Measurements from ENCODE around the gene HIVEP2. TPM values are rescaled to one million over a fixed set of nuclear protein-coding genes. Genes with fewer than 3 reads are reported as not detected.

HIVEP2 gene
- total RNA-seq, 1 experiment from 2014 or later, result 8.3 TPM

DNA sequence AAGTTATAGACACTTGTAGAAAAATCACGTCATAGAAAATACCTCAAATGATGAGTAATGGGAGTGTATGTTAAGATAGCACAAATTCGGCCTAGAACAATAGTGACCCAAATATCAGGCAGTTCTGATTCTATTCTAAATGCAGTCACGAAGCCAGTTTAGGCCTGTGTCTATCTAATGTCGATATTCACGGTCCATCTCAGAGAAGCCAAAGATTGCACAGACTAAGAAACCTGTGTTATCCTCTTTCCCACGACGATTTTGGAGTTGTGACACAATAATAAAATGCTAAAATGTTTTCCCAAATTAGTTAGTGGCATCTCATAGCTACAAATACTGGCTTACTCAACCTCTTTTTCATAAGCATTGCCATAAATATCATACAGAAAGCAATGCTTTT, 4.0 kb downstream of the HIVEP2 start:
- no peaks in the 10 kb centered on the region for H3K27me3 ChIP-seq (replicated peaks)
- H3K36me3 ChIP-seq, result peaks cover 8% of the 10 kb centered on the region
- H3K4me1 ChIP-seq (replicated peaks), result peaks cover 24% of the 10 kb centered on the region
- no peak overlapping the region for H3K27ac ChIP-seq
- H3K9me3 ChIP-seq (replicated peaks), result 0 out of 2 replicates have a peak, but pooled peaks cover 3% of the 10 kb centered on the region
- DNase-seq (ENCODE audit: low read depth in 1 of 2, low spot score in 2 of 2), result no peak
- H3K4me3 ChIP-seq, result no peak overlapping the region

DNA sequence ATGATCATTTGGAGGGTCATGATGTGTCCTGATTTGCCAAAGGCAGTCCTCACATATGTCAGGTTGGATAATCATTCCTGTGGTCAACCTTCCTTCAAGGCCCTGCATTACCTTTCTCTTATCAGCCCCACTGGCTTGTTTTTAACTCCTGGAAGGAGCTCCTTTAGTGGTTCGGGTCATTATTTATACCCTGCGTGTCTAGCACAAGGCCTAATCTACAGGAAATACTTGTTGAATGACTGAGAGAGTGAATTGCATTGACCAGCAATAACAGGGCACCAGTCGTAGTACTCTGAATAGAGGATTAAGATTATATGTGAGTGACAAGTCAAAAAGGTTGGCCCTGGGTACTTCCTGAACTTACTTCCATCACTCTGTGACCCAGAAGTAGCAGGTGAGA, 4.5 kb downstream of the HIVEP2 start:
- Histone ChIP-seq H3K4me3 (no peak overlapping the region), H3K9me3 (replicated peaks) (0 out of 2 replicates have a peak, but pooled peaks cover 2% of the 10 kb centered on the region), H3K36me3 (peaks cover 3% of the 10 kb centered on the region), H3K27ac (no peak overlapping the region), H3K4me1 (replicated peaks) (peaks cover 24% of the 10 kb centered on the region), H3K27me3 (replicated peaks) (no peaks in the 10 kb centered on the region)
- peak in 1 of 2 experiments; percentile 6 for DNase-seq (ENCODE audit: low read depth in 1 of 2, low spot score in 2 of 2)

DNA sequence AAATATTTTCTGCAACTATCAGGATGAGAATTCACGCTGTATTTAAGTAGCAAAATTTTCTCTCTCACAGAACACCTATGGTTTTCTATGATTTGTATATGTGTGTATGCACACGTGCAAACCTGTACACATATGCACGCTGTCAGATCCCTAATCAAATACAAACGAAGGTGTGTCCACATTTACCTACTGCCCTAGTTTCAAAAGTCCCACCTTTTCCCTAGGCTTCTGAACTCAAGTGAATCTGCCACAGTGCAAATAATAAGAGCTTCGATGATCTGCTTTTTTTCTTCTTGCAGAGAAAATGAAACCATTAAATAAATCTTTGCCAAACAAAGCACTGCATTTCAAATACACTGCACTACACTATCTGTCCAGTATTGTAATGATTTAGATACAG, 6.5 kb downstream of the HIVEP2 start:
- Histone ChIP-seq H3K4me1 (replicated peaks) (peaks cover 18% of the 10 kb centered on the region), H3K27me3 (replicated peaks) (no peaks in the 10 kb centered on the region), H3K4me3 (no peak overlapping the region), H3K36me3 (no peaks in the 10 kb centered on the region), H3K9me3 (replicated peaks) (no peaks in the 10 kb centered on the region), H3K27ac (no peak overlapping the region)
- no peak for DNase-seq (ENCODE audit: low read depth in 1 of 2, low spot score in 2 of 2)

DNA sequence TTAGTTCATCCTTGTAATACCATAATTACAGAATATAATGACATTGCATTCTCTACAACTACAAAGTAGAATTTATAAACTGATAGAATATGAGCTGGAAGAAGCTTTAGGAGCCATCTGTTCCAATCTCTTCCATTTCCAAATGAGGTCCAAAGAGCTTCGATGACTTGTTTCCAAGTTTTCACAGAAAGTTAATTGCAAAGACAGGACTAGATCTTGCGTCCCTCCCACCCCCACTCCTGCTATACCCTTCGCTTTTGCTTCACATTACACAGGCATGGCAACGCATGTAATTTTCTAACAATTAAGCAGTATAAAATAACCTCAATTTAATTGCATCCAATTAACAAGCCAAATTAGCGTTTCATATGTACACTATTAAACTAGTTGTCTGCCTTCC, 7.0 kb downstream of the HIVEP2 start:
- Histone ChIP-seq H3K36me3 (no peaks in the 10 kb centered on the region), H3K4me3 (no peak overlapping the region), H3K9me3 (replicated peaks) (no peaks in the 10 kb centered on the region), H3K27me3 (replicated peaks) (no peaks in the 10 kb centered on the region), H3K4me1 (replicated peaks) (peaks cover 13% of the 10 kb centered on the region), H3K27ac (no peak overlapping the region)
- no peak for DNase-seq (ENCODE audit: low read depth in 1 of 2, low spot score in 2 of 2)

DNA sequence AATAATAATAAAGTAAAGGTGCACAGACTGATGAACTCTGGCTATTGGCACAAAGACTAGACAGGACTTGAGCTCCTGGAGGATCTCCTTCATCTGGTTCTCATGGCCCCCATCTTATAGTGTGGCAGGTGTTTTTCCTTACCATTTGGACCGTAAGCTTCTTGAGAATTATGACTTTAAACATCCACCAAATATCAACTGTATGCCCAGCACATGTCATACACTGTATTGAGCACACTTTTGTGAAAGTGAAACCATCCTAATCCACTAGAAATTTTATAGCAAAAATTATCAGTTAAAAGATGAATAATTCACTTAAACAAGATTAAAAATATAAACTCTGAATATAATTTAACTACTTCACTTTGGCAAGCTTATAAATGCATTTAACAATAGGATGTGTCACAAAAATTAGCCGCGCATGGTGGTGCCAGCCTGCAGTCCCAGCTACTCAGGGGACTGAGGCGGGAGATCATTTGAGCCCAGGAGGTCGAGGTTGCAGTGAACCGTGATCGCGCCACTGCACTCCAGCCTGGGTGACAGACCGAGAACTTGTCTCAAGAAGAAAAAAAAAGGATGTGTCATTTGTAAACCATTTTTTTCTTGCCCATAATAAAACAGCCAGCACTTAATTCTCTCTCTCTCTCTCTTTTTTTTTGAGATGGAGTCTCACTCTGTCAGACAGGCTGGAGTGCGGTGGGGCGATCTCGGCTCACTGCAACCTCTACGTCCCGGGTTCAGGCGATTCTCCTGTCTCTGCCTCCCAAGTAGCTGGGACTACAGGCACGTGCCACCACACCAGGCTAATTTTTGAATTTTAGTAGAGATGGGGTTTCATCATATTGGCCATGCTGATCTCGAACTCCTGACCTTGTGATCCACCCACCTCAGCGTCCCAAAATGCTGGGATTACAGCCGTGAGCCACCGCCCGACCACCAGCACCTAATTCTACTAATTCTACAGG, 9.1 kb downstream of the HIVEP2 start:
- Histone ChIP-seq H3K27ac (no peak overlapping the region), H3K36me3 (no peaks in the 10 kb centered on the region), H3K4me1 (replicated peaks) (peaks cover 6% of the 10 kb centered on the region)

DNA sequence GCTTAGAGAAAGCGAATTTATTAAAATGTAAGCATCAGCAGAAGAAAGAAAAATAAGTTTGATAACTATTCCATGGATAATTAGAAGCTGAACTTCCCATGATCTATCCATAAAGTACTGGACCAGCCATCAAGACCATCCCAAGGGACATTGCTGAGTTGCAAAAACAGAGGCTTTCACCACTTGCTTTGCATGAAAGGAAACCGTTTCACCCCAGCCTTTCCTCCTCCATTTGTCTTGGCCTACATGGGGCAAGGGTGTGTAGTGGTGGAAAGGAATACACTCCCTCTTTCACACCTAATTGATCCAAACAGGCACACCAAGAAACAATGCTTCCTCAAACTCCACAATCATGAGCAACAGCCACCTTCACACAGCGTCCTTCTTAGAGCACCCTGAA, 10.4 kb downstream of the HIVEP2 start:
- no peaks in the 10 kb centered on the region for H3K36me3 ChIP-seq
- H3K4me3 ChIP-seq, result no peak overlapping the region
- no peaks in the 10 kb centered on the region for H3K9me3 ChIP-seq (replicated peaks)
- H3K27me3 ChIP-seq (replicated peaks), result no peaks in the 10 kb centered on the region
- DNase-seq (ENCODE audit: low read depth in 1 of 2, low spot score in 2 of 2), result no peak
- no peaks in the 10 kb centered on the region for H3K4me1 ChIP-seq (replicated peaks)
- no peak overlapping the region for H3K27ac ChIP-seq

More for the DNA sequence above, 9.1 kb downstream of the HIVEP2 start:
- no peak for DNase-seq (ENCODE audit: low read depth in 1 of 2, low spot score in 2 of 2)
- Histone ChIP-seq H3K4me3 (no peak overlapping the region), H3K9me3 (replicated peaks) (no peaks in the 10 kb centered on the region), H3K27me3 (replicated peaks) (no peaks in the 10 kb centered on the region)

DNA sequence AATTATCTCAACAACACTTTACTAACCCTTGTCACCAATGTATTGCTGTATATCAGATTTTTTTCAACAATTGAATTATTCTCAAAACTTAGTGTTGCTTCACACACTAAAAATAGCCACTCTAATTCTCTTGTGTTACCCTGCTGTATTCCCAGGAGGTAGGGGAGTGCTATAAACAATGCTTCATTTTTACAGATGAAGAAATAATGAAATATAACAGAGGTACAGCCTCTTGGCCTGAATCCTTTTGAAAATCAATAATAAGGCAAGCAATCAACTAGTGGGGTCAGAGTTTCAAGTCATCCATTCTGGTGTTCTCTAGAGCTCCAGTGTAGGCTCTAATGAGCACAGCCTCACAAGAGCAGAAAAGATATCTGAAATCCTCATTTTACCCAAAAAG, 10.9 kb downstream of the HIVEP2 start:
- H3K27ac ChIP-seq, result no peak overlapping the region
- DNase-seq (ENCODE audit: low read depth in 1 of 2, low spot score in 2 of 2), result no peak
- H3K4me1 ChIP-seq (replicated peaks), result no peaks in the 10 kb centered on the region
- no peaks in the 10 kb centered on the region for H3K36me3 ChIP-seq
- H3K9me3 ChIP-seq (replicated peaks), result no peaks in the 10 kb centered on the region
- no peak overlapping the region for H3K4me3 ChIP-seq
- H3K27me3 ChIP-seq (replicated peaks), result no peaks in the 10 kb centered on the region

DNA sequence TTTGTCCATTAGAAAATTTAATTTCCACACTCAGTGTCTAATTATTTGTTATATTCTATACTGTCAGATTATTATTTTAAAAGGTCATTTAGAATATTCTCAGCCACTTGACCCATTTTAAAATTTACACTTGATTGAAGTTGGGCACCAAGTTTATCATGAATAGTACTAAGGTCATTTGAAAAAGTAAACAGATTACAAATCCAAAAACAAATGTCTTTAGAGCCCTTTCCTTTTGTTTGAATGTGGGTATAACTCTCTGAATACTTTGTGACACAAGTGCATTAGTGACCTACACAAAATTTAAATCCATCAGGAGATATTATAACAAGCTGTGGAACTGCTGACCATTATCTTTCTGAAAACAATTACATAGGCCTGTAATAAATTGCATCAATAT, 11.3 kb downstream of the HIVEP2 start:
- H3K9me3 ChIP-seq (replicated peaks), result no peaks in the 10 kb centered on the region
- DNase-seq (ENCODE audit: low read depth in 1 of 2, low spot score in 2 of 2), result no peak
- H3K36me3 ChIP-seq, result no peaks in the 10 kb centered on the region
- H3K4me3 ChIP-seq, result no peak overlapping the region
- H3K27me3 ChIP-seq (replicated peaks), result no peaks in the 10 kb centered on the region
- H3K27ac ChIP-seq, result no peak overlapping the region
- no peaks in the 10 kb centered on the region for H3K4me1 ChIP-seq (replicated peaks)

DNA sequence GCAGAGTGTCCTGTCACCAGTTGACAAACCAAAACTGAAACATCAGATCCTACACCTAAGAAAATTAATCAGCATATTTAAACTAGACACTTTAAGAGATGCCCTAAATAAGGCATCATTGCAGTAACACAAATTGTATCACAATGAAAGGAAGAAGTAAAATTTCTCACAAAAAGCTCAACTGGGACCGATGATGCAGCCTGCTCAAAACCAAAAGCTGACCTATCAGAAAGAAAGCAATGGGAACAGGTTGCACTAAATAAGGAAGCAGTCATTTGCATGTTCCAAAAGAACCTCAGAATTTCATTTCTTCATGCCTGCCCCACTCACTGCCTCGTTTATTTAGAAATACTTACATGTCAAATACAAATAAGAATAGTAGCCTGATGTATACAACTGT, 12.1 kb downstream of the HIVEP2 start:
- H3K9me3 ChIP-seq (replicated peaks), result no peaks in the 10 kb centered on the region
- H3K27ac ChIP-seq, result no peak overlapping the region
- H3K36me3 ChIP-seq, result no peaks in the 10 kb centered on the region
- peaks cover 5% of the 10 kb centered on the region for H3K4me1 ChIP-seq (replicated peaks)
- H3K4me3 ChIP-seq, result no peak overlapping the region
- no peaks in the 10 kb centered on the region for H3K27me3 ChIP-seq (replicated peaks)
- no peak for DNase-seq (ENCODE audit: low read depth in 1 of 2, low spot score in 2 of 2)

DNA sequence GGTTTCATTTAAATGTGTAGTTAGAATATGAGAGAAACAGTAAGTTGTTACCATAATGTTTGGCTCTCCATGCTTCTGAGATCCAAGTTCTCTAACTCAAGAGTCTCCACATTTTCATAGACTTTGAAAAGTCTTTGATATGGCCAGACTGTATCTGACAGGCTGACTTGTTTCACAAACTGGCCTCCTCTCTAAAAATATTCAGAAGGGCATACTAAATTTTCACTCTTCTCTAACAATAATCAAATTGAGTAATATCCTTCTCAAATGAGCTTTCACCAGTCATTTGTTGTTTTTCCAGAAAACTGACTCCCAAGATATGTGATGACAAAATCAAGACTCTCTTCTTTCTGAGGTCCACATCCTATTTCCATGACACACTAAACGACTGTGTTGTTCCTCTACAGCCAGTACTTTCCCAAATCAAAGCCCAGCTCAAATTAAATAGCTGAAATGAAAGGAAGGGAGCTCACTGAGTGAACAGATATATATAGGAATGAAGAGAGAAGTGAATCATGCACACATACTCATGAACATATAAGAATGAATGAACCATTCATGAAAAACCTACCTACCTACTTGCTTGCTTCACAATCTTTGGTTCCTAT, 15.1 kb downstream of the HIVEP2 start:
- no peaks in the 10 kb centered on the region for H3K9me3 ChIP-seq (replicated peaks)
- peaks cover 2% of the 10 kb centered on the region; the same call in 1 of the 2 replicates for H3K36me3 ChIP-seq
- H3K4me3 ChIP-seq, result no peak overlapping the region
- H3K4me1 ChIP-seq (replicated peaks), result peaks cover 24% of the 10 kb centered on the region
- DNase-seq (ENCODE audit: low read depth in 1 of 2, low spot score in 2 of 2), result no peak
- no peak overlapping the region for H3K27ac ChIP-seq
- H3K27me3 ChIP-seq (replicated peaks), result no peaks in the 10 kb centered on the region

DNA sequence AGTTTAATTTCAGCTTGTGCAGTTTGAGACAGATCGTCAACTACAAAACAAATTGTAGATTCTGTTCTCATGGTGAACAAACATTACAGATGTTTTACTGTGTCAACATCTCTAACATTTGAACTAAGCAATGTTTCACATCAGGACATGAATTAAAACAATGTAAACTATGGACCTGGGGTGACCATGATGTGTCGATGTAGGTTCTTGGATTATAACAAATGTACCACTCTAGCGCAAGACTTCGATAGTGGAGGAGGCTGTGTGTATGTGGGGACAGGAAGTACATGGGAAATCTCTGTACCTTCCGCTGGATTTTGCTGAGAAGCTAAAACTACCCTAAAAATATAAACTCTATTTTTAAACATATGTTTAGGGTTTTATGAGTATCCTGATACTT, 17.1 kb downstream of the HIVEP2 start:
- peak overlapping the region; percentile 95; the same call in 1 of the 2 replicates for H3K27ac ChIP-seq
- no peaks in the 10 kb centered on the region for H3K9me3 ChIP-seq (replicated peaks)
- DNase-seq (ENCODE audit: low read depth in 1 of 2, low spot score in 2 of 2), result peak in 1 of 2 experiments; percentile 18
- no peaks in the 10 kb centered on the region for H3K27me3 ChIP-seq (replicated peaks)
- peaks cover 2% of the 10 kb centered on the region; the same call in 1 of the 2 replicates for H3K36me3 ChIP-seq
- no peak overlapping the region for H3K4me3 ChIP-seq
- H3K4me1 ChIP-seq (replicated peaks), result peaks cover 24% of the 10 kb centered on the region

DNA sequence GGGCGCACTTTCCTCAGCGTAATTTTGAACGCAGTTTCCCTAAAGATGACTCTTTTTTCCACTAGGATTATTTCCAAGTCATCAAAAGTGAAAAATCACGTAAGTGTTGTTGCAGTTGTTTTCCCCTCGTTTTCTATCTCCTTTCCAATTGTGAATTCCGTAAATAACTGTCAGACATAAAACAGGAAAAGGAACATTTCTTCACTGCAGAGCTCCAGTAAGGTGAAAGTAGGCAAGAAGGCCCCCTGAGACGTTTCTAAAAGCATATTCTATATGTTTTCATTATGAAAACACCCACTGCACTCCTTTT, 17.8 kb downstream of the HIVEP2 start:
- peaks cover 24% of the 10 kb centered on the region for H3K4me1 ChIP-seq (replicated peaks)
- DNase-seq (ENCODE audit: low read depth in 1 of 2, low spot score in 2 of 2), result no peak

DNA sequence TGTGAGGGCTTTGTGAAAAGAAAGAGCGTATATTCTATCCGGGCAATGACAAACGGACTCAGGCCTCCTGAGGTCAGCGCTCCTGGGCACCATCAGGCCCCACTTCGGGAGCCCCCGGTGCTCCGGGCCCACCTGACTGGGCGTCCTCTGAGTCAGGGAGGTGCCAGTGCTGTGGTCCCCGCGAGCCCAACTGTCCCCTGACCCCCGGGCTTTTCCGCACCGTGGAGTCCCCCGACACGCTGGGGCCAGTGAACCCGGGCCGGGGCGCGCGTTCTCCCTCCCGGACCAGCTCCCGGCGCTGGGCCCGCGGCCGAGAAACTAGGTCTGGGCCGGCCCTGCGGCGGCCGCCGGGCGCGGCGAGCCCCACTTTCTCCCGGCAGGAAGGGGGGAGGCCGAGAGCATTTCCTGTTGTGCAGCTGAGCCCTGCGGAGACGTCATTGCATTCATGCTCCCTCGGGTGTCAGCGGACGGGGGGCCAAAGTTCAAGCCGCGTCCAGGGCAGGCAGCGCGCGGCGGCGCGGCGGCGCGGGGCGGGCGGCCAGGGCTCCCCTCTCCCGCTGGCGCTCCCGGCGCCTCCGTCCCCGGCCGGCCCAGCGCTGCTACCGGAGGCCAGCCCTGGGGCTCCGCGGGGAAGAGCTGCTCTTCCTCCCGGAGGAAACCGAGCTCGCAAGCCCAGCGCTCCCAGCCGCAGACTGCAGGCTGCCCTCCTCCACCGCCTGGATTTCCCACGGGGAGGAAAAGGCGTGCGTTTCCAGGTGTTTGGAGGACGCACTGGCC, 18.3 kb downstream of the HIVEP2 start:
- peak; percentile 79 to 80 for DNase-seq (ENCODE audit: low read depth in 1 of 2, low spot score in 2 of 2)

More for the DNA sequence above, 17.8 kb downstream of the HIVEP2 start:
- Histone ChIP-seq H3K36me3 (peaks cover 2% of the 10 kb centered on the region; the same call in 1 of the 2 replicates), H3K9me3 (replicated peaks) (no peaks in the 10 kb centered on the region), H3K27me3 (replicated peaks) (no peaks in the 10 kb centered on the region), H3K27ac (peak overlapping the region; percentile 95), H3K4me3 (peak overlapping the region; percentile 61)

DNA sequence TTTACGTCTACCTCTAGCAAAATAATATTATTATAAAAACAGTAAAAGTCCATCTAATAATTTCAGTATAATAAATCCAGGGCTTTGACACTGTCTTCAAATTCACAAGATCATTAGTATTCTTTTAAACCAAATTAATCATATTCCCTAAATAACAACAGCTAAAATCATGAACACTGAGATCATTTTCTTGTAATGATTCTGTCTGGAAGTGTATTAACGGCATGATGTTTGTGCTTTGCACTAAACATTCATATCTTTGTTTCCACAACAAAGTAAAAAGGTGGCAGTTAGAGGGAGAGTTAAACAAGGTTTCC, 18.8 kb downstream of the HIVEP2 start:
- Histone ChIP-seq H3K4me3 (peak overlapping the region; percentile 61), H3K36me3 (peaks cover 2% of the 10 kb centered on the region; the same call in 1 of the 2 replicates), H3K27me3 (replicated peaks) (no peaks in the 10 kb centered on the region), H3K9me3 (replicated peaks) (no peaks in the 10 kb centered on the region), H3K4me1 (replicated peaks) (peaks cover 24% of the 10 kb centered on the region), H3K27ac (peak overlapping the region; percentile 95)
- no peak for DNase-seq (ENCODE audit: low read depth in 1 of 2, low spot score in 2 of 2)

More for the DNA sequence above, 18.3 kb downstream of the HIVEP2 start:
- Histone ChIP-seq H3K27ac (peak overlapping the region; percentile 95), H3K36me3 (peaks cover 2% of the 10 kb centered on the region; the same call in 1 of the 2 replicates), H3K9me3 (replicated peaks) (no peaks in the 10 kb centered on the region), H3K4me1 (replicated peaks) (peaks cover 24% of the 10 kb centered on the region), H3K4me3 (peak overlapping the region; percentile 61), H3K27me3 (replicated peaks) (no peaks in the 10 kb centered on the region)
